Neuron (in vitro differentiated cells): Measurements from ENCODE around the gene SNX10.

Experiments used
- H2AFZ ChIP-seq: one replicate; pipeline ENCODE4 v1.6.1; 2013; ENCODE audit warnings: low read depth, mild to moderate bottlenecking, inconsistent platforms, low read length, moderate library complexity
- H3K27me3 ChIP-seq: one replicate; pipeline ENCODE4 v1.6.1; 2013; ENCODE audit warnings: low read length; ENCODE audit not compliant: insufficient read depth
- H3K36me3 ChIP-seq: one replicate; pipeline ENCODE4 v1.6.1; 2013; ENCODE audit warnings: low read length; ENCODE audit not compliant: insufficient read depth
- H3K4me1 ChIP-seq: one replicate; pipeline ENCODE4 v1.6.1; 2013; ENCODE audit warnings: low read length; ENCODE audit not compliant: insufficient read depth
- H3K4me3 ChIP-seq: 2 replicates; pipeline ENCODE4 v1.5.1; 2013; ENCODE audit warnings: mild to moderate bottlenecking, low read length, moderate library complexity
- H3K9me3 ChIP-seq: one replicate; pipeline ENCODE4 v1.6.1; 2013; ENCODE audit warnings: low read length

The SNX10 gene

DNA sequence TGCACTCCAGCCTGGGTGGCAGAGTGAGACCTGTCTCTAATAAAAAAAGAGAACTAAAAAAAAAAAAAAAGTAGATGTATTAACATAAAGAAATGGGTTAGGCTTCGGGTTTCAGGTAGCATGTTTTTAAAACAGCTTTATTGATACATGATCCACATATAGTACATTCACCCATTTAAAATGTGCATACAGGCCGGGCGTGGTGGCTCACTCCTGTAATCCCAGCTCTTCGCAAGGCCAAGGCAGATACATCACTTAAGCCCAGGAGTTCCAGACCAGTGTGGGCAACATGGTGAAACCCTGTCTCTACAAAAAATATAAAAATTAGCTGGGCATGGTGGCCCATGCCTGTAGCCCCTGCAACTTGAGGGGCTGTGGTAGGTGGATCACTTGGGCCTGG lies 39.5 kb downstream of the SNX10 start:
- Histone ChIP-seq H3K4me1 (no peaks in the 10 kb centered on the region), H2AFZ (no peak overlapping the region), H3K27me3 (no peaks in the 10 kb centered on the region), H3K36me3 (no peaks in the 10 kb centered on the region), H3K4me3 (no peak overlapping the region), H3K9me3 (no peaks in the 10 kb centered on the region)

DNA sequence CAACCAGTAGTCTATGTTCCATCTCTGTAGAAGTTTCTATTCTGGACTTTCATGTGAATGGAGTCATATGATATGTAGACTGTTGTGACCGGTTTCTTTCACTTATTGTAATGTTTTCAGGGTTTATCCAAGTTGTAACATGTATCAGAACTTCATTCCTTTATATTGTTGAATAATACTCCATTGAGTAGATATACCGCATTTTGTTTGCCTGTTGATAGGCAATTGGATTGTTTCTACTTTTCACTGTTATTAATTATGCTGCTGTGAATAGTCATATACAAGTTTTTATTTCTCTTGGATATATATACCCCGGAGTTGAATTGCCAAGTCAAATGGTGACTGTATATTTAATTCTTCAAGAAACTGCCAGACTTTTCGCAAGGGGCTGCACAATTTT lies 40.1 kb downstream of the SNX10 start:
- H3K9me3 ChIP-seq = no peaks in the 10 kb centered on the region
- no peak overlapping the region for H3K4me3 ChIP-seq
- H3K36me3 ChIP-seq = no peaks in the 10 kb centered on the region
- H3K27me3 ChIP-seq = no peaks in the 10 kb centered on the region
- no peak overlapping the region for H2AFZ ChIP-seq
- no peaks in the 10 kb centered on the region for H3K4me1 ChIP-seq

DNA sequence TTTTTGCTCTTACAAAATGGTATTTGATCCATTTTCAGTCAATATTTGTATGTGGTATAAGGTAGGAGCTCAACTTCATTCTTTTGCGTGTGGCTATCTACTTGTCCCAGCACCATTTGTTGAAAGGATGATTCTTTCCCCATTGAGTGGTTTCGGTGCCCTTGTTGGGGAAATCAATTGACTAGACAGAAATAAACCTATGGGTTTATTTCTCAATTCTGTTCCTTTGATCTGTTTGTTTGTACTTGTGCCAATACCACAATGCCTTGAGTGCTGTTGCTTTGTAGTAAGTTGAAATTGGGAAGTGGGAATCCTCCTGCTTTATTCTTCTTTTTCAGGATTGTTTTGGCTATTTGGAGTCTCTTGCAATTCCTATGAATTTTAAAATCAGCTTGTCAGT lies 41.0 kb downstream of the SNX10 start:
- H3K36me3 ChIP-seq = no peaks in the 10 kb centered on the region
- peaks cover 2% of the 10 kb centered on the region for H3K27me3 ChIP-seq
- H2AFZ ChIP-seq = no peak overlapping the region
- H3K4me3 ChIP-seq = no peak overlapping the region
- no peaks in the 10 kb centered on the region for H3K9me3 ChIP-seq
- no peaks in the 10 kb centered on the region for H3K4me1 ChIP-seq

DNA sequence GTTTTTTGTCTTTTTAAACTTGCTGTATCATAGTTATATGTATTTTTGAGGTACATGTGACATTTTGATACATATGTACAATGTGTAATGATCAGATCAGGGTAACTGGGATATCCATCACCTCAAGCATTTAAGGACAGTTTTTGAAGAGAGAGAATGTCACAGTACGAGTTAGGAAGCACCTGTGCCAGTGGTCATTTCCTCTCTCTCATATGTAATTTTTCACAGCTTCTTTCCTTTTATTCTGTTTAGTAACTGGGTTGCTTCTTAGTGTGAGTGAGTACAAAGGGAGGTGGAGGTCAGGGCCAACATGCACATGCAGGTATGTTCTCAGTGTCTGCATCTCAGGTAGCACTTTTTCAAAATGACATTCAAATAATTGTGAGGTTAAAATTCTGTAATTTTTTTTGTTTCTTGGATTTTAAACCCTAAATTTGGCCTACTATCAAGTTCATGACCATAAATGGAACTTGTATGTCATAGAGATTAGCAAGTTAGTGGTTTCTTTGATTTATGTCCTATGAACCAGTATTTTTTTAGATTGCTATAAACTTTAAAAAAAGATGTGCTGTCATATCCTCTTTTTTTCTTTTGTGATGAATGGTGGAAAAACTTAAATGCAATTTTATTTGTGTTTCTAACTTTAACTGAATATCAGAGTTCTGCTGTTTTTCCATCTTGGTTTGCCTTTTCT lies 42.7 kb downstream of the SNX10 start:
- H3K27me3 ChIP-seq = peaks cover 2% of the 10 kb centered on the region
- no peak overlapping the region for H3K4me3 ChIP-seq

DNA sequence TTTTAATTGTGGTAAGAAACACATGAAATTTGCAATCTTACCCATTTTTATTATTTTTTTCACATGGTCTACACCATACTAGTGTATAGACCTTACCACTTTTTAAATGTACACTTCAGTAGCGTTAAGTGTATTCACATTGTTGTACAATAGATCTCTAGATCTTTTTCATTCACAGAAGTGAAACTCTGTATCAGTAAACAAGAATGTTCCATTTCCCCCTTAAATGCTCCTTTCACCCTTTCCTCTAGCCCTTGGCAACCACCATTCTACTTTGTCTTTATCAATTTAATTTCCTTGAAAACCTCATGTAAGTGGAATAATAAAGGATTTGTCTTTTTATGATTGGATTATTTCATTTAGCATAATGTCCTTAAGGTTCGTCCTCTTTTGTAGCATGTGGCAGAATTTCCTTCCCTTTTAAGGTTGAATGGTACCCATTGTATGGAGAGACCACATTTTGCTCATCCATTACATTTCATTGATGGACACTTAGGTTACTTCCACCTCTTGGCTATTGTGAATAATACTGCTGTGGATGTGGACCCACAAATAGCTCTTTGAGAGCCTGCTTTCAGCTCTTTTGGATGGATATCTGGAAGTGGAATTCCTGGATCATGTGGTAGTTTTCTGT lies 45.7 kb downstream of the SNX10 start:
- H3K4me1 ChIP-seq = no peaks in the 10 kb centered on the region
- no peak overlapping the region for H3K4me3 ChIP-seq
- no peaks in the 10 kb centered on the region for H3K9me3 ChIP-seq
- H3K27me3 ChIP-seq = peaks cover 2% of the 10 kb centered on the region
- no peak overlapping the region for H2AFZ ChIP-seq
- H3K36me3 ChIP-seq = no peaks in the 10 kb centered on the region

More for the DNA sequence above, 42.7 kb downstream of the SNX10 start:
- no peaks in the 10 kb centered on the region for H3K4me1 ChIP-seq
- no peak overlapping the region for H2AFZ ChIP-seq
- no peaks in the 10 kb centered on the region for H3K36me3 ChIP-seq
- no peaks in the 10 kb centered on the region for H3K9me3 ChIP-seq

DNA sequence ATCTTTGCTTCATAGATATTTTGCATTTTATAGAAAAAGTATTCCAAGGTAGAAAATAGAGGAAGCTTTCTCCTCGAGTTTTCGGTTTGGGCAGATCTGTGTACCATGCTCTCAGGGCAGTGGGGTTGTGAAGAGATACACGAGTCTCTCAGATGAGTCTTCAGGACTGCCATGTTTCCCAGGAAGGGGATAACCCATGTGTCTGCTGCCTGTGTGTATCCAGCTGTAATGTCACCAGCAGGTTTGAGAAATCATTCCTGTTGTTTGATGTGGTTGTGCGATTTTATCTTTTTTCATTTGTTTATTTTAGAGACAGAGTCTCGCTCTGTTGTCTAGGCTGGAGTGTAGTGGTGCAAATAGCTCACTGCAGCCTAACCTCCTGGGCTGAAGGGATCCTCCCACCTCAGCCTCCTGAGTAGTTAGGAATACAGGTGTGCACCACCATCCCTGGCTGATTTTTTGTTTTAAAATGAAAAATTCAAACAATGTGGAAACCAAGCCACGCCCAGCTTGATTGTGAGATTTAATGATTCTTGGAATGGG lies 48.9 kb downstream of the SNX10 start:
- Histone ChIP-seq H2AFZ (no peak overlapping the region), H3K36me3 (no peaks in the 10 kb centered on the region), H3K4me3 (no peak overlapping the region), H3K9me3 (no peaks in the 10 kb centered on the region), H3K27me3 (peaks cover 2% of the 10 kb centered on the region), H3K4me1 (no peaks in the 10 kb centered on the region)

DNA sequence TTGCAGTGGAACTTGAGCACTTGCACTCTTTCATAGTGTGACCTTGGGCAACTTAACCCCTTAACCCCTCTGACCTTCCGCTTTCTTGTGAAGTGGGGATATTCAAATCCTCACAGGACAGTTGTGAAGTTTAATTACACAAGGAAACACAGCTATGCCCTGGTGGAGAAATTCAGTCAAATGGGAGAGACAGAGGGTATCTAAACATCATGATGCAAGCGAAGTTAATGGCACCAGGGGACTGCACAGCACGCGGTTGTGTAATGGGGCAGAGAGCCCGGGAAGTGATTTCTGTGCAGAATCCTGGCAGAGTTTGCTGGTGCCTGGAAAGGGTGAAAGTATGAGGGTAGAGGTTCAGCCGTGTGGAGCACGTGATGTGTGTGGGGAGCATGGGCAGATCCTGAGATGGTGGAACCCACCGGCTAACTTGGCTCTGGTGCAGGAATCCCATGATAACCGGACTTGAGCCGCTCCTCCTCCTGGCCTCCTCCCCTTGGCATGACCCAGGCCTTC lies 51.7 kb downstream of the SNX10 start:
- H2AFZ ChIP-seq = no peak overlapping the region
- no peaks in the 10 kb centered on the region for H3K9me3 ChIP-seq
- H3K27me3 ChIP-seq = no peaks in the 10 kb centered on the region
- no peaks in the 10 kb centered on the region for H3K36me3 ChIP-seq
- no peak overlapping the region for H3K4me3 ChIP-seq
- no peaks in the 10 kb centered on the region for H3K4me1 ChIP-seq

DNA sequence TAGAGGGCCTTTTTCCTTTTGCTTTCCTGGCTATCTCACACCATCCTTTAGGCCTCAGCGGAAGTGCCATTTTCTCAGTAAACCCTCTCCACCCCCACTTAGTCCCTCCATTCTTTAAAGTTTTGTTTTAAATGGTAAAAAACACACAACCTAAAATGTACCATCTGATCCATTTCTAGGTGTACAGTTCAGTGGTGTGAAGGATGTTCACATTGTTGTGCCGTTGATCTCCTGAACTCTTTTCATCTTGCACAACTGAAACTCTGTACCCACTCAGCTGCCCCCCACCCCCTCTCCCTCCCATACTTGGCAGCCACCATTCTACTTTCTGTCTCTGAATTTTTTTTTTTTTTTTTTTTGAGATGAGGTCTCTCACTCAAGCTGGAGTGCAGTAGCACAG lies 52.2 kb downstream of the SNX10 start:
- H2AFZ ChIP-seq = no peak overlapping the region

DNA sequence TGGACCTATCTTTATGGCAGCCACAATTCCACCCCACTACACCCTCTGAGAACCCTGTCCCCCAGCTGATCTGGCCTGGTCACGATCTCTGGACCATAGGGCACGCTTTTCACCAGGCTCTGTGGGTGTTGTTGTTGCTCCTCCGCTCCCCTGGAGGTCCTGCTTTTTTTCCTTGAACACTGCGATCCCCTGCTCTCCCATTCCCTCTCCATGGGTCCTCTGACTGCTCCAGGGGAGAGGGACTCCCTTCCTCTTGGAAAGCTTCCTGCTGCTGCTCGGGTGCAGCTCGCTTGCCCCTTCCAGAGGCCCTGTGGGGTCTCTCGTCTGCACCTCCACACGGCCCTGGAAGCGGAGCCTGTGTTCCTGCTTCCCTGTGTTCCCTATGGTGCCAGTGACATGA lies 53.5 kb downstream of the SNX10 start:
- Histone ChIP-seq H3K36me3 (no peaks in the 10 kb centered on the region), H3K4me1 (no peaks in the 10 kb centered on the region), H3K4me3 (no peak overlapping the region), H2AFZ (no peak overlapping the region), H3K27me3 (no peaks in the 10 kb centered on the region), H3K9me3 (no peaks in the 10 kb centered on the region)

More for the DNA sequence above, 52.2 kb downstream of the SNX10 start:
- H3K9me3 ChIP-seq = no peaks in the 10 kb centered on the region
- H3K4me3 ChIP-seq = no peak overlapping the region
- no peaks in the 10 kb centered on the region for H3K36me3 ChIP-seq
- no peaks in the 10 kb centered on the region for H3K4me1 ChIP-seq
- no peaks in the 10 kb centered on the region for H3K27me3 ChIP-seq

DNA sequence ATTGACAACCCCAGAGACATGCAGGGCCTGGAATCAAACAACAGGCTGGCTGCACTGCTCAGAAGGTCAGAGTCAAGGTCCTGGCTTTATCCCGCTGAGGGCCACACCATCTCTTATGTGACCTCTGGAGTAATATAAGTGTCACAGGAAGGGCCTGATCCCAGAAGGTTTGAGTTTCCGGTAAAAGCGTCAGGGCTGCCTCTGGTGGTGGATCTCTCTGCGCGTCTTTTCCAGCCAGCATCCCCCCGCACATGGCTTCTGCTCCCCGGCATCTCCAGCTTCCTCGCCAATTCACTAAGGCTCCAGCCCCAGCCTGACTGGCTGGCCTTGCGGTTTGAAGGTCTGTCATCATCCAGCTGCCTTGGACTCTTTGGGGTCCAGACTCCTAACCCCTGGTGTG lies 54.2 kb downstream of the SNX10 start:
- no peaks in the 10 kb centered on the region for H3K9me3 ChIP-seq
- no peaks in the 10 kb centered on the region for H3K36me3 ChIP-seq
- H3K27me3 ChIP-seq = no peaks in the 10 kb centered on the region
- H3K4me3 ChIP-seq = no peak overlapping the region
- no peaks in the 10 kb centered on the region for H3K4me1 ChIP-seq
- no peak overlapping the region for H2AFZ ChIP-seq

DNA sequence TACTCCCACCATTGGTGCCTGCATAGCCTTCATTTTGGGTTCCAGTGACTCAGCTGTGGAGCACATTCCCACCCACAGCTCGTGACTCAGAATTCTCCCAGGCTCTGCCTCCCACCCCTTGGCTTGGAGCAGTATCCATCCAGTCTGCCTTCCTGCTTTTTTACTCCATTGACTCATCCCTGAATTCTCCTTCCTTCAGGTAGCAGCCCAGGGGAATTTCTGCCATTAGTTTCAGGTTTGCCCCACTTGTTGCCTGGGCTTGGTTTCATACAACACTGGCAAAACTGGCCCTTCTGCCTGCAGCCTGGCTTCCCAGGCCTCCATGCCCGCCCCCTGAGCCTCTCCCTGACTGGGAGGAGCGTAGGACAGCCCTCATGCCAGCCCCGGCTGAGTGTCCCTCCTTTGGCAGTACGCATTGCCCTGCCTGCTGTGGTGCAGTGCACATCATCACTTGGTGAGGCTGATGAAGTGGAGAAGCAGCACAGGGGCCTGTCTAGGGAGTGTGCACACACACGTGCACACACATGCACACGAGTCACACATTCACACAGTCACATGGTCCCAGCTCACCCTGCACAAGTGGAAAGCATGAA lies 55.0 kb downstream of the SNX10 start:
- H3K4me3 ChIP-seq = no peak overlapping the region
- H3K4me1 ChIP-seq = no peaks in the 10 kb centered on the region
- no peaks in the 10 kb centered on the region for H3K27me3 ChIP-seq
- no peak overlapping the region for H2AFZ ChIP-seq
- no peaks in the 10 kb centered on the region for H3K36me3 ChIP-seq
- H3K9me3 ChIP-seq = no peaks in the 10 kb centered on the region

DNA sequence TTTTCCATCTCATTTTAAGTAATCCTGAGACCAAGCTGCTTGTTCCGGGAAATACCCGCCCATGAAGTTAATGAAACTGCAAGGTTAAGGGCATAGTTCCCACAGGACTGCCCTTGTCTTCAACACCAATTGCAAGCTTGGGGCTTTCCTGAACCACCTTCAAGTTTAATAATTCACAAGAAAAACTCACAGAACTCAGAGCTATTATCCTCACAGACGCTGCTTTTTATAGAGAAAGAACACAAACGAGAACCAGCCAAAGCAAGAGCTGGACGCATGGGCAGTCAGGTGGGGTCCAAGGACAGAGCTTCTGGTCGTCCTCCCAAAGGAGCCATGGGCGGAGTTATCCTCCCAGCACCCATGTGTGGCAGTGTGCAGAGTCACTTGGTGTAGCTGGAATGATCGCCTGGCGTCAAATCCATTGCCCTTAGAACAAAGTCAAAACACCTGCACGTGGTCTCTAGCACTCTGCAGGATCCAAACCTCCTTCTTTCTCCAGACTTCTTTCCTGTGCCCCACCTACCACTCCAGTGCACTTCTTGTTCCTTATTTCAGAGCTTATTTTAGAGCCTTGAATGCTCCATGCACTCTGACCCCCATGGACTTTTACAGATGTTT lies 56.7 kb downstream of the SNX10 start:
- Histone ChIP-seq H2AFZ (no peak overlapping the region), H3K27me3 (peaks cover 3% of the 10 kb centered on the region), H3K9me3 (no peaks in the 10 kb centered on the region), H3K4me1 (no peaks in the 10 kb centered on the region), H3K4me3 (no peak overlapping the region), H3K36me3 (no peaks in the 10 kb centered on the region)
